Hepatocyte (in vitro differentiated cells): ENCODE measurements around the gene CEACAM19. TPM values are rescaled to one million over a fixed set of nuclear protein-coding genes. Genes with fewer than 3 reads are reported as not detected.
"Not testable (repeated sequence)": the region's sequence is repeated elsewhere in the genome, so short reads cannot be mapped to it uniquely, and the experiment has no call there.

Experiments
- DNase-seq: peaks from one replicate; pipeline ENCODE4 v3.0.0-alpha.2; 2016; ENCODE audit warnings: low spot score
- H2AFZ ChIP-seq: fragments of 200-600 bp; sonication (generic); 2 replicates; pipeline ENCODE4 v1.6.0; 2016; ENCODE audit warnings: antibody characterized with exemption, mild to moderate bottlenecking
- H3K27ac ChIP-seq: fragments of 200-600 bp; sonication (generic); 2 replicates; pipeline ENCODE4 v1.5.1; 2016; ENCODE audit warnings: mild to moderate bottlenecking
- H3K27me3 ChIP-seq: fragments of 200-600 bp; sonication (generic); 2 replicates; pipeline ENCODE4 v1.6.1; 2016
- H3K36me3 ChIP-seq: fragments of 200-600 bp; sonication (generic); replicated peaks from 2 replicates; pipeline ENCODE4 v1.5.1; 2016; ENCODE audit warnings: low read depth; ENCODE audit not compliant: insufficient read depth
- H3K4me1 ChIP-seq: fragments of 200-600 bp; sonication (generic); 2 replicates; pipeline ENCODE4 v1.5.1; 2016; ENCODE audit warnings: mild to moderate bottlenecking, moderate library complexity; ENCODE audit not compliant: insufficient read depth
- H3K4me2 ChIP-seq: fragments of 200-600 bp; sonication (generic); 2 replicates; pipeline ENCODE4 v1.6.0; 2016
- H3K4me3 ChIP-seq: fragments of 200-600 bp; sonication (generic); 2 replicates; pipeline ENCODE4 v1.5.1; 2016; ENCODE audit warnings: mild to moderate bottlenecking
- H3K79me2 ChIP-seq: fragments of 200-600 bp; sonication (generic); 2 replicates; pipeline ENCODE4 v1.6.0; 2017; ENCODE audit warnings: mild to moderate bottlenecking
- H3K9me2 ChIP-seq: fragments of 200-600 bp; sonication (generic); replicated peaks from 2 replicates; pipeline ENCODE4 v1.6.0; 2017; ENCODE audit warnings: mild to moderate bottlenecking; ENCODE audit not compliant: insufficient read depth
- H3K9me3 ChIP-seq: fragments of 200-600 bp; sonication (generic); 2 replicates; pipeline ENCODE4 v1.5.1; 2016; ENCODE audit warnings: low read depth, mild to moderate bottlenecking
- H4K20me1 ChIP-seq: fragments of 200-600 bp; sonication (generic); 2 replicates; pipeline ENCODE4 v1.6.0; 2016; ENCODE audit warnings: mild to moderate bottlenecking; ENCODE audit not compliant: insufficient read depth, poor library complexity, severe bottlenecking
- CTCF ChIP-seq: fragments of 200-600 bp; sonication (generic); IDR thresholded peaks from 2 replicates; pipeline ENCODE4 v1.5.1; 2016; ENCODE audit warnings: antibody characterized with exemption, mild to moderate bottlenecking; ENCODE audit not compliant: poor library complexity
- EZH2 ChIP-seq: fragments of 200-600 bp; sonication (generic); IDR thresholded peaks from 2 replicates; pipeline ENCODE4 v1.6.1; 2016; ENCODE audit warnings: antibody characterized with exemption, mild to moderate bottlenecking, borderline replicate concordance
- EZH2phosphoT487 ChIP-seq: fragments of 200-600 bp; sonication (generic); IDR thresholded peaks from one replicate; pipeline ENCODE4 v1.6.1; 2018; ENCODE audit warnings: antibody characterized with exemption, mild to moderate bottlenecking, low read depth, moderate library complexity; ENCODE audit not compliant: unreplicated experiment, severe bottlenecking
- WGBS: methylation state at CpG from one replicate; pipeline ENCODE4 v1.1.6; 2016; ENCODE audit warnings: low lambda C conversion rate; ENCODE audit errors: missing lambda C conversion rate; 5-methylcytosine and 5-hydroxymethylcytosine counted together
- polyA plus RNA-seq: library from polyadenylated mRNA; unstranded; fragments of >200 nt; fragmentation: Nextera tagmentation; extraction: Ambion mirVana; gene quantifications from 2 replicates; pipeline ENCODE4 v1.2.1, GENCODE V29; 2016
- total RNA-seq: library from RNA; depleted of rRNA; stranded (reverse); fragments of >200 nt; gene quantifications from 2 replicates; pipeline ENCODE4 v1.2.3, GENCODE V29; 2014

CEACAM19 gene
- total and polyA plus RNA-seq, 2 experiments from 2014 or later = 2.8 to 5.6 TPM

- Histone ChIP-seq H2AFZ (peak overlapping the region; percentile 19), H3K79me2 (peaks cover 8% of the 10 kb centered on the region), H3K36me3 (no peaks in the 10 kb centered on the region), H3K27ac (peak overlapping the region; percentile 95), H3K4me1 (peaks cover 14% of the 10 kb centered on the region), H4K20me1 (no peaks in the 10 kb centered on the region), H3K4me2 (peak overlapping the region; percentile 69), H3K4me3 (no peak overlapping the region), H3K9me3 (no peaks in the 10 kb centered on the region), H3K27me3 (no peaks in the 10 kb centered on the region), H3K9me2 (no peaks in the 10 kb centered on the region)
- TF ChIP-seq CTCF (no peak), EZH2 (no peak), EZH2phosphoT487 (no peak)
- 26% methylated on average over 10 of the region's 11 CpGs for WGBS
- DNase-seq = peak; percentile 81
These were observed 47.4 kb downstream of the CEACAM19 start for GRCh38 chr19:44718441-44719261.

- 68% methylated on average over 8 of the region's 8 CpGs for WGBS
- Histone ChIP-seq H3K27ac (peak overlapping the region; percentile 95), H3K9me2 (no peaks in the 10 kb centered on the region), H3K36me3 (no peaks in the 10 kb centered on the region), H2AFZ (no peak overlapping the region), H3K9me3 (no peaks in the 10 kb centered on the region), H3K4me2 (peak overlapping the region; percentile 69), H4K20me1 (no peaks in the 10 kb centered on the region), H3K27me3 (no peaks in the 10 kb centered on the region), H3K4me1 (peaks cover 14% of the 10 kb centered on the region), H3K79me2 (peaks cover 8% of the 10 kb centered on the region), H3K4me3 (no peak overlapping the region)
- no peak for DNase-seq
- TF ChIP-seq CTCF (no peak), EZH2 (no peak)
These were observed 48.0 kb downstream of the CEACAM19 start for GRCh38 chr19:44719262-44719701.

GRCh38 chr19:44720396-44720795, 49.1 kb downstream of the CEACAM19 start:
- H4K20me1 ChIP-seq, H2AFZ ChIP-seq, H3K79me2 ChIP-seq, H3K36me3 ChIP-seq, H3K27ac ChIP-seq, H3K4me2 ChIP-seq, DNase-seq, H3K27me3 ChIP-seq, H3K9me2 ChIP-seq, H3K4me3 ChIP-seq, H3K9me3 ChIP-seq: not testable (repeated sequence)
- 92% methylated on average over 9 of the region's 9 CpGs for WGBS
- peaks cover 21% of the 10 kb centered on the region for H3K4me1 ChIP-seq

GRCh38 chr19:44720945-44721344, 49.7 kb downstream of the CEACAM19 start:
- TF ChIP-seq CTCF = no peak
- TF ChIP-seq EZH2phosphoT487 = no peak
- no peak for TF ChIP-seq EZH2
- Histone ChIP-seq H3K27ac (no peak overlapping the region), H3K9me2 (no peaks in the 10 kb centered on the region), H3K79me2 (peaks cover 8% of the 10 kb centered on the region), H3K9me3 (no peaks in the 10 kb centered on the region), H3K27me3 (no peaks in the 10 kb centered on the region), H3K4me1 (peaks cover 26% of the 10 kb centered on the region), H3K4me2 (no peak overlapping the region), H3K4me3 (no peak overlapping the region), H4K20me1 (no peaks in the 10 kb centered on the region), H2AFZ (no peak overlapping the region), H3K36me3 (no peaks in the 10 kb centered on the region)
- no peak for DNase-seq
- 91% methylated on average over 6 of the region's 6 CpGs for WGBS

- not testable (repeated sequence) for H3K27ac ChIP-seq, H3K79me2 ChIP-seq, H3K36me3 ChIP-seq, H3K4me2 ChIP-seq, H3K4me3 ChIP-seq, H3K9me2 ChIP-seq, DNase-seq, H3K9me3 ChIP-seq, H3K27me3 ChIP-seq, H4K20me1 ChIP-seq, H2AFZ ChIP-seq
- H3K4me1 ChIP-seq = peaks cover 30% of the 10 kb centered on the region
- 87% methylated on average over 5 of the region's 5 CpGs for WGBS
These were observed 50.1 kb downstream of the CEACAM19 start for GRCh38 chr19:44721369-44721768.
